Vagina (tissue), 2 donors: ENCODE measurements around the gene TMEM54. TPM values are rescaled to one million over a fixed set of nuclear protein-coding genes. Genes with fewer than 3 reads are reported as not detected.

ENCODE experiments used
- DNase-seq, 2 donors: peaks; one replicate each; pipeline ENCODE4 v3.0.0-alpha.2; 2017; ENCODE audit errors: extremely low spot score in 2 of 2
- H3K27ac ChIP-seq: fragments of 200-600 bp; sonication (generic); one replicate; pipeline ENCODE4 v1.5.1; 2019
- H3K27me3 ChIP-seq: fragments of 200-600 bp; sonication (generic); one replicate; pipeline ENCODE4 v1.5.1; 2019
- H3K36me3 ChIP-seq, 2 donors: fragments of 200-600 bp; sonication (generic); one replicate each; pipeline ENCODE4 v1.5.1; 2017 to 2019
- H3K4me1 ChIP-seq: fragments of 200-600 bp; sonication (generic); one replicate; pipeline ENCODE4 v1.5.1; 2019
- H3K4me3 ChIP-seq, 2 donors: fragments of 200-600 bp; sonication (generic); 1 replicate in 1 of 2; 2 replicates in 1 of 2; pipeline ENCODE4 v1.5.1; 2016 to 2019
- H3K9me3 ChIP-seq: fragments of 200-600 bp; sonication (generic); one replicate; pipeline ENCODE4 v1.5.1; 2019
- POLR2A ChIP-seq, 2 donors: fragments of 450-650 bp; IDR thresholded peaks; one replicate each; pipeline ENCODE4 v1.6.1; 2017; ENCODE audit warnings: antibody characterized with exemption in 2 of 2, mild to moderate bottlenecking in 2 of 2, moderate library complexity in 2 of 2
- POLR2AphosphoS5 ChIP-seq, 2 donors: sonication (generic); formaldehyde crosslinking; IDR thresholded peaks; one replicate each; pipeline ENCODE4 v1.9.0; 2017; ENCODE audit warnings: antibody characterized with exemption in 2 of 2, mild to moderate bottlenecking in 2 of 2, low read depth in 1 of 2; ENCODE audit not compliant: insufficient read depth in 1 of 2
- intact Hi-C: fragments of 100-400 bp; cut with DNase I; formaldehyde crosslinking; loops from one replicate; pipeline ENCODE4 v1.15.1; 2023
- total RNA-seq: library from RNA; depleted of rRNA; stranded (reverse); fragments of >200 nt; gene quantifications from one replicate; pipeline ENCODE4 v1.2.3, GENCODE V29; 2016
- TF ChIP-seq, protein P1 (sequence below), 3 experiments: fragments of 450-650 bp in 2 of 3; fragments of 200-600 bp in 1 of 3; sonication (generic) in 1 of 3; IDR thresholded peaks; one replicate each; pipeline ENCODE4 v1.5.1; 2017 to 2019; ENCODE audit warnings: antibody characterized with exemption in 3 of 3, mild to moderate bottlenecking in 2 of 3, moderate library complexity in 2 of 3

TMEM54 gene
- total RNA-seq, 1 donor from 2014 or later, result 36.1 TPM

DNA sequence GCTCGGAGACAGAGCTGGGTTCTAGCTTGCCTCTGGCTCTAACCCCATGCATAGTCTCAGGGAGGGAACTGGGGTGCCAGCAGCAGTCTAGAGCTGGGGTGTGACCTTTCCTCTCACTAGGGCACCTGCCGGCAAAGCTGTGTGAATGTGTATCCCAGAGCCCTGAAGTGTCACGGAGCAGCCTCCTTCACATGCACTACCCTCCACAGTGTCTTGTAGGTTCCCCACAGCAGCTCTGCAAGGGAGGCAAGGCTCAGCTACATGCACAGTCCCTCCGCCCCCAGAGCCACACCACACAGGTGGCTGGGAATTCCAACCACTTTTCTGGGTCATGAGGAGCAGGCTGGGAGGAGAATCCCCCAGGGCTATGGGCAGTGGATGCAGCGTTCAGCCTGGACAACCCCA is 22.6 kb downstream of the TMEM54 start:
- intact Hi-C loops, result loop anchor here (10.0 kb wide), 1 partner anchor 164 kb away; no protein-coding TSS in a partner anchor
- TF ChIP-seq, protein P1, sequence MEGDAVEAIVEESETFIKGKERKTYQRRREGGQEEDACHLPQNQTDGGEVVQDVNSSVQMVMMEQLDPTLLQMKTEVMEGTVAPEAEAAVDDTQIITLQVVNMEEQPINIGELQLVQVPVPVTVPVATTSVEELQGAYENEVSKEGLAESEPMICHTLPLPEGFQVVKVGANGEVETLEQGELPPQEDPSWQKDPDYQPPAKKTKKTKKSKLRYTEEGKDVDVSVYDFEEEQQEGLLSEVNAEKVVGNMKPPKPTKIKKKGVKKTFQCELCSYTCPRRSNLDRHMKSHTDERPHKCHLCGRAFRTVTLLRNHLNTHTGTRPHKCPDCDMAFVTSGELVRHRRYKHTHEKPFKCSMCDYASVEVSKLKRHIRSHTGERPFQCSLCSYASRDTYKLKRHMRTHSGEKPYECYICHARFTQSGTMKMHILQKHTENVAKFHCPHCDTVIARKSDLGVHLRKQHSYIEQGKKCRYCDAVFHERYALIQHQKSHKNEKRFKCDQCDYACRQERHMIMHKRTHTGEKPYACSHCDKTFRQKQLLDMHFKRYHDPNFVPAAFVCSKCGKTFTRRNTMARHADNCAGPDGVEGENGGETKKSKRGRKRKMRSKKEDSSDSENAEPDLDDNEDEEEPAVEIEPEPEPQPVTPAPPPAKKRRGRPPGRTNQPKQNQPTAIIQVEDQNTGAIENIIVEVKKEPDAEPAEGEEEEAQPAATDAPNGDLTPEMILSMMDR (IDR thresholded peaks at IDR 0.05), result no peak
- no peak for TF ChIP-seq POLR2A (IDR thresholded peaks at IDR 0.05)

DNA sequence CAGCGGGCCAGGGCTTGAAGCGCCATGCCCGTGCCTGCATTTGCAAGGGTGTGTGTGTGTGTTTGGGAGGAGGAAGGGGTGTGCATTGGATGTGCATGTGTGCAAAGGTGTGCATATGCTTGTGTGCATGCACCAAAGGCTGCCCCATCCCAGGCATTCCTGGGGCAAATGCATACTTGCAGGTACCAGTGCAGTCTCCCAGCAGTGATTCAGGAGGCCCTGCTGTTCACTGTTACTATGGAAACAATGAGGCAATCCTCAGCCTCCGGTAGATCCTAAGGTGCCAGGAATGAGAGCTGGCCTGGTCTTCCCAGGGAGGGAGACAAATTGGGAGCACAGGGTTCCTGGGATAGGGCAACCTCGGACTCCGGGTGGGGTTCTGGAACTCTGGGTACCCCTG is 23.0 kb downstream of the TMEM54 start:
- TF ChIP-seq POLR2A (IDR thresholded peaks at IDR 0.05), result no peak
- TF ChIP-seq POLR2AphosphoS5 (IDR thresholded peaks at IDR 0.05; ENCODE audit: insufficient read depth in 1 of 2, low read depth in 1 of 2), result no peak
- TF ChIP-seq, protein P1 (IDR thresholded peaks at IDR 0.05), result no peak
- DNase-seq, result no peak
- H3K36me3 ChIP-seq, result no peaks in the 10 kb centered on the region
- H3K4me3 ChIP-seq, result no peak overlapping the region
- intact Hi-C loops, result loop anchor here (10.0 kb wide), 1 partner anchor 163 kb away; no protein-coding TSS in a partner anchor
- H3K27ac ChIP-seq, result no peak overlapping the region
- peaks cover 5% of the 10 kb centered on the region for H3K4me1 ChIP-seq
- no peaks in the 10 kb centered on the region for H3K27me3 ChIP-seq
- no peaks in the 10 kb centered on the region for H3K9me3 ChIP-seq

More for the DNA sequence above, 22.6 kb downstream of the TMEM54 start:
- peaks cover 5% of the 10 kb centered on the region for H3K4me1 ChIP-seq
- H3K36me3 ChIP-seq, result no peaks in the 10 kb centered on the region
- H3K27ac ChIP-seq, result no peak overlapping the region
- H3K9me3 ChIP-seq, result no peaks in the 10 kb centered on the region
- H3K4me3 ChIP-seq, result no peak overlapping the region
- H3K27me3 ChIP-seq, result no peaks in the 10 kb centered on the region
- no peak for DNase-seq

DNA sequence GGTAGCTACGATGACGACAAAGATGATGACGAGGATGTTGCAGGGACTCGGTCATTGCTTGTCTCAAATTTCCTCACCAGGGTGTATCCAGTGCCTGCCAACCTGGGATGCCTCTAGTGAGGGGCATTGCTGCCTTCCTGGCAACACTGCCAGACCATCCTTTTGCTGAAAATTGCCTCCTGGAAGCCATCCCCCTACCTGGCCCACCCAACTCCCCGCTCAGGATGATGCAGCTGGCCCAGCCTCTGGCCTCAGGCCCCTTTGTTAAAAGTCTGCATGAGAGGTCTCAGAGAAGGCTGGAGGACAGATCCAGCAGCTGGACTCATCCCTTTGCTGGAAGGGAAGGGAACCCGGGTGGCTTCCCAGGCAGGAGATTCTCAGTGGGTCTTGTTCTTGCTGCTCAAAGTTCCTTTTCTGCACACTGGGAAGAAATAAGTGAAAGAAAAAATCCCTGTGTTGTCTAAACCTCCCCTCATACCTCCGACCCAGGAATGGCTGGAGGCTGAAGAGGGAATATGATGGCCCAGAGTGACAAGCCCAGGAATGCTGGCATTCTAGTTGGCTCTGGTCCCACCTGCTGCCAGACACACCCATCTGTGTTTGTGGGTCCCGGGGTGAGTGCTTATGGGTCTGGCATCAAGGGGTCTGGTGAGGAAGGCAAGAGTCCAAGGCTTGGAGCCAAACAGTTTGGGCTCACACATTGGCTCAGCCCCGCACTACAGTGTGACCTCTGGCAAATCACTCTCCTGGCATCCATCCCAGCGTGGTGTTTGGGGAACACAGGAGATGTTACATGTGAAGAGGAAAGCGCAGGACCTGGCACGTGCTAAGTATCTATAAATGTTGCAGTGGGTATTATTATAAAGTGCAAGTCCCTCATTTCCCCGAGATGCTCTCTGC is 23.7 kb downstream of the TMEM54 start:
- Histone ChIP-seq H3K27me3 (no peaks in the 10 kb centered on the region), H3K4me1 (peaks cover 9% of the 10 kb centered on the region), H3K36me3 (no peaks in the 10 kb centered on the region), H3K9me3 (no peaks in the 10 kb centered on the region), H3K4me3 (no peak overlapping the region), H3K27ac (no peak overlapping the region)
- intact Hi-C loops, result loop anchor here (10.0 kb wide), 1 partner anchor 163 kb away; no protein-coding TSS in a partner anchor
- DNase-seq, result no peak
- no peak for TF ChIP-seq POLR2AphosphoS5 (IDR thresholded peaks at IDR 0.05; ENCODE audit: insufficient read depth in 1 of 2, low read depth in 1 of 2)
- TF ChIP-seq, protein P1 (IDR thresholded peaks at IDR 0.05), result no peak
- no peak for TF ChIP-seq POLR2A (IDR thresholded peaks at IDR 0.05)

DNA sequence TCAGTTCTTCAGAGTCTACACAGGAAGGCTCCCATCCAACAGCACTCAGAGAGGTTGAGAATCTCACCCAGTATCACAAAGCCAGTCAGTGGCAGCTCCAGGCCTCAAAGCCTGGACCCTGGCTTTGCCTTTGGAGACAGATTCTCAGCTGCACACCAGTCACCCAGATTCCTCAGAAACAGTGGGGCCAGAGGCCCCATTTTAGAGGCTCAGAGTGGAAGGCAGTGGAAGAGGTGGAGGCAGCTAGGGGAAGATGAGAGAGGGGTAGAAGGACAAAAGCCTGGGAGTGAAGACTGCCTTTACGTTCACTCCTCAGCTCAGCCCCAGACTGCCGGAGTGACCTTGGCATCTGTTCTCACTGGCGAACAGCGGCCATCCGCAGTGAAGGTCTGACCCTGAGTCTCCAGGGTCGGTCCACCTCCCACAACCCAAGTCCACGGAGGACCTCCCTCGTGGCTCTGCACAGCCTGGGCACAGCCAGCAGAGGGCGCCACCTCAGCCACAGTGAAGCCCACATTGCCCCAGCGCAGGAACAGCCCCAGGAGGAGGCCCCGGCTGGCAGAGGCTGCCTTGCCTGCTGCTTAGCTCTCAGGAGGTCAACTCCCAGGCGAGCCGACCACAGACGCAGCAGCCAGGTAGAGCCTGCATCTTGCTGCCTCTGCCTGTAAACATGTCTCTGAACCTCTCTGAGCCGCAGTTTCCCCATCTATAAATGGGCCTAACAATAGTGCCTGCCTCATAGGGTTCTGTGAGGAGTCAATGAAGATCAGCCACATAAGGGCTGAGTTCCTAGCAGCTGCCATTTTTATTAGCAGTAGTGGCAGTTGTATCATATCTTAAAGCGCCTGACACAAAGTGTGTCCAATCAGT is 24.6 kb downstream of the TMEM54 start:
- H3K4me1 ChIP-seq, result peaks cover 17% of the 10 kb centered on the region
- H3K9me3 ChIP-seq, result no peaks in the 10 kb centered on the region
- TF ChIP-seq, protein P1 (IDR thresholded peaks at IDR 0.05), result peak in 2 of 3 experiments; percentile 48 to 50
- TF ChIP-seq POLR2AphosphoS5 (IDR thresholded peaks at IDR 0.05; ENCODE audit: insufficient read depth in 1 of 2, low read depth in 1 of 2), result no peak
- intact Hi-C loops, result loop anchor here (10.0 kb wide), 1 partner anchor 162 kb away; no protein-coding TSS in a partner anchor
- H3K36me3 ChIP-seq, result no peaks in the 10 kb centered on the region
- H3K4me3 ChIP-seq, result no peak overlapping the region
- no peaks in the 10 kb centered on the region for H3K27me3 ChIP-seq
- no peak overlapping the region for H3K27ac ChIP-seq
- DNase-seq, result no peak
